Stimulated activated CD8-positive, alpha-beta memory T cell treated with anti-CD3 and anti-CD28 coated beads, Interleukin-4, amount 100 ng/mL, for 48 hours (primary cell): Measurements from ENCODE around the gene EGFR.

Experiments
- DNase-seq: peaks from one replicate; pipeline ENCODE4 v3.0.0-alpha.2; 2020

Gene EGFR

DNA sequence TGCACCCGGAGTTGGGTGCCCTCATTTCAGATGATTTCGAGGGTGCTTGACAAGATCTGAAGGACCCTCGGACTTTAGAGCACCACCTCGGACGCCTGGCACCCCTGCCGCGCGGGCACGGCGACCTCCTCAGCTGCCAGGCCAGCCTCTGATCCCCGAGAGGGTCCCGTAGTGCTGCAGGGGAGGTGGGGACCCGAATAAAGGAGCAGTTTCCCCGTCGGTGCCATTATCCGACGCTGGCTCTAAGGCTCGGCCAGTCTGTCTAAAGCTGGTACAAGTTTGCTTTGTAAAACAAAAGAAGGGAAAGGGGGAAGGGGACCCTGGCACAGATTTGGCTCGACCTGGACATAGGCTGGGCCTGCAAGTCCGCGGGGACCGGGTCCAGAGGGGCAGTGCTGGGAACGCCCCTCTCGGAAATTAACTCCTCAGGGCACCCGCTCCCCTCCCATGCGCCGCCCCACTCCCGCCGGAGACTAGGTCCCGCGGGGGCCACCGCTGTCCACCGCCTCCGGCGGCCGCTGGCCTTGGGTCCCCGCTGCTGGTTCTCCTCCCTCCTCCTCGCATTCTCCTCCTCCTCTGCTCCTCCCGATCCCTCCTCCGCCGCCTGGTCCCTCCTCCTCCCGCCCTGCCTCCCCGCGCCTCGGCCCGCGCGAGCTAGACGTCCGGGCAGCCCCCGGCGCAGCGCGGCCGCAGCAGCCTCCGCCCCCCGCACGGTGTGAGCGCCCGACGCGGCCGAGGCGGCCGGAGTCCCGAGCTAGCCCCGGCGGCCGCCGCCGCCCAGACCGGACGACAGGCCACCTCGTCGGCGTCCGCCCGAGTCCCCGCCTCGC is at the start of gene EGFR:
Gene EGFR, plus strand, starts transcription at position 657 of the 830 bp plus-strand sequence. CDS start 261 bp downstream, outside the sequence.
- no peak for DNase-seq

DNA sequence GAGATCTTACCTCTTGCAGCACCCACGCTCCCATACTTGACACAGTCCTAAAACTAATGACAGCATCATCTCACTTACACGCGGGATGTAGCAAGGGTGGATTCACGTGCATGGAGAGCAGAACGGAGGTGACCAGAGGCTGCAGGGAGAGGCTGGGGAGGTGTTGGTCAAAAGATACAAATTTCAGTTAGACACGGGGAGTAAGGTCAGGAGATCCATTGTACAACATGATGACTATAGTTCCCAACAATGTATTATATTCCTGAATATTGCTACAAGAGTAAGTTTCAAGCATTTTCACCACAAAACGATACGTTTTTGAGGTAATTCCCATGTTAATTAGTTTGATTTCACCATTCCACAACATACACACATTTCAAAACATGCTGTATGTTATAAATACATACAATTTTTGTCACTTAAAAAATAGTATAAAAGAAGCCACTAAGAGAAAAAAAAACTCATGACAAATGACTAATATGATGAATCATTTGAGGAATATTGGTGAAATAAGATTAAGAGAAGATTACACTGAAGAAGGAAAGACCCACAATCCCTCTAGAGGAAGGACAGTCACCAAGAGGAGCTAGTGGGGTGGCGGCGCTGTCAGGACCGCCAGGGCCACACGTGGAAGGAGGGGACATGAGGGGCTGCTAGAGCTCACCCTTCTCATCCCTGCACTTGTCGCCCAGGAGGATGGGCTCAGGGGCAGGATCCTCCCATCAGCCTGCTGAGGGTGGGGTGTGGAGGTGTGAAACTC is 49.4 kb upstream of the EGFR start:
- DNase-seq, result no peak

DNA sequence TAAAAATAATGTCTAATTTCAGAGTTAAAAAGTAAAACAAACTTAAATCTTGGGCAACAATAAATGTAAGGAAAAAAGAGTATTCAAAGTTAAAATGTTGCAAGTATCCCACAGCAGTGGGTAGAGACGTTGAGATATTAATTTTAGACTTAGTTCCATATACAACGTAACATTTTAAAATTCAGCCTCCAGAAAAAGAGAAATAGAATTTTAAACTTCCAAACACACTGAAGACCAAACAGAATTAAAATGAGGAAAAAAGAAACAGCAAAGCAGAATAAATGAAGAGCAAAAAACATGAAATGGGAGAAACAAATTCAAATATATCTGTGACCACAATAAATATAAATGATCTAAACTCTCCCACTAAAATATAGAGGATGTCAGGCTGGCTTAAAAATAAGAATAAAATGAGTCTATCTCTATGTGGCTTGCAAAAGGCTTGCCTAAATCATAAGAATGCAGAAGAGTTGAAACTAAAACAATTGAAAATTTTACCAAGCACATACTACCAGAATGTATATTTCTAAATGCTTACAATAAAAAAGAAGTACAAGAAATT is 46.0 kb upstream of the EGFR start:
- DNase-seq, result no peak

DNA sequence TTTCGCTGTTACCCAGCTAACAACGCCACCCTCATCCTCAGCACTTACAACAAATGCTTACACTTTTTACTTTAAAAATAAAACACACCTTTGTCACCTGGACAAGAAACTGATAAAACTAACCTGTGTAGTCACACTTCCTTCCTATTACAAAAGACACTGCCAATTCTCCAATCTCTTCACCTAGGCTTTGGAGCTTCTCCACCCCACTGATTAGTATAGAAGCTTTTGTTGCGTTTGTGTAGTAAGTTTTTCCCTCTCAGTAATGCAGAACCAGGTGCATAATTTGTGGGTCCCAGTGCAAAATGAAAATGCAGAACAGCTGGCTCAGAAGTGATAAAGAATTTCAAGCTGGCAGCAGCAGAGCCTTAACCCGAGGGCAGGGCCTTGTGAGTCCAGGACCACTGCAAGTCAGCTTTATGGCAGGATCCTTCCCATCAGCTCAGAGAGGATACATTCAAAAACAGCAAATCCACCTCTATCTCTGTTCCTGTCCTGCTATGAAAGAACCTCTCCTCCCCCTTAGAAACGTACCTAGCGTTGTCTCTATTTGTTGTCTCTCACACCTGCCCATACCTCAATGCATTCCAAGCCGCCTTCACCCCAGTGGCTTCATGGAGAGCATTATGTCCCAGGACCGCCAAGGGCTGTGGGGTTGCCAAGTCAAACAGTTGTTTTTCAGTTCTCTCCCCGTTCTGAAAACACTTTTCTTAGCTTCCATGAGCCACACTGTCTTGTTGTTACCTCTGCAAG is 40.3 kb upstream of the EGFR start:
- no peak for DNase-seq

GRCh38 chr7:54980521-54980920 is 38.3 kb upstream of the EGFR start:
- no peak for DNase-seq

GRCh38 chr7:54981913-54982312 is 36.9 kb upstream of the EGFR start:
- no peak for DNase-seq

DNA sequence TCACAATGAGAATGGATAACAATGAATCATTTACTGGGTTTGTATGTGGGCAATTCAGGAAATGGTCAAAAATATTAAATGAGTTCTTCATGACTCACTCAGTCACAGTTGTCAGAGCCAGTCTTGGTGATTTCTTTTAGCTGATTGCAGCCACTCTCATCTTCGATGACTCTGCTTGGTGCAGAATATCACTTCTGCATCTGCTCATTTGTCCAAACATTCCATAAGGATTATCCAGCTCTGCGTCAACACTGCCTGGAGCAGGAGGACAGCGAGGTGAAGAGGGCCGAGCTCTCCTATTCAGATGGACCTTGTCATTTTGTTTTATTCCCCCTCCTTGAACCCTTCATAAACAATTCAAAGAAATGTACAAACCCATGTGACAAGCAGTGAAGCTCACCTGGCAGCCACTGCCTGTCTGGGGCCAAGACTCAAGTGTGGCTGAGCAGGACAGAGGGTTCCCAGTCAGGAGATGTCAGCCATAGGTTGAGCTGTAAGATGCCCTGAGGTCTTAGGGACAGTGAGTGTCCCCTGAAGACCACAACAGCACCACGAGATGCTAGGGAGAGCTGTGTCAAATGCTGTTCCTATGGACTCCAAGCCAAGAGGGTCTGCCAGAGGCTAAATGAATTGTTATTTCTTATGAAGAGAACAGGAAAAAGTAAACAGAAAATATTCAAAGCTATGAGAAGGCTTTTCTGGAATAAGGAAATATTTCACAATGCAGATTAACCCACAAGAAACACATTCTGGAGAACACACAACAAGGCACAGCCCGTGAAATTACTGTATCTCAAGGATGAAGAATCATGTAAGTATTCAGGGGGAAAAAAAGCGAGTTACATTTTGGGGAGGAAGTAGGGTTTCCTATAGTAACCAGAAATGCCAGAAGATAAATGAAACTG is 33.1 kb upstream of the EGFR start:
- DNase-seq, result no peak

DNA sequence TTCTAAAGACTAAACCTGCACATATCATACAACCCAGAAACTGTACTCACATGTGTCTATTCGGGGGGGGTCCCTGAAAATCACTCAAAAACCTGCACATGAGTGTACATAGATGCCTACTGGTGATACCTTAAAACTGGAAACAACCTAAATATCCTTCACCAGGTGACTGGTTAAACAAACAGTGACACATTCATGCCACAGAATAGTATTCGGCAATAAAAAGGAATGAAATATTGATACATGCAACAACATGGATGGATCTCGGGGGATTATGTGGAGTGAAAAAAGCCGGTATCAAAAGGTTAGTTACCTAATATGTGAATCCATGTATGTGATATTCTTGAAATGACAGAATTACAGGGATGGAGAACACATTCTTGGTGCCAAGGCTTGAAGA is 32.1 kb upstream of the EGFR start:
- DNase-seq, result no peak

- no peak for DNase-seq
Observed at GRCh38 chr7:54987772-54988171, 31.0 kb upstream of the EGFR start.

GRCh38 chr7:54988516-54988915 is 30.3 kb upstream of the EGFR start:
- no peak for DNase-seq

DNA sequence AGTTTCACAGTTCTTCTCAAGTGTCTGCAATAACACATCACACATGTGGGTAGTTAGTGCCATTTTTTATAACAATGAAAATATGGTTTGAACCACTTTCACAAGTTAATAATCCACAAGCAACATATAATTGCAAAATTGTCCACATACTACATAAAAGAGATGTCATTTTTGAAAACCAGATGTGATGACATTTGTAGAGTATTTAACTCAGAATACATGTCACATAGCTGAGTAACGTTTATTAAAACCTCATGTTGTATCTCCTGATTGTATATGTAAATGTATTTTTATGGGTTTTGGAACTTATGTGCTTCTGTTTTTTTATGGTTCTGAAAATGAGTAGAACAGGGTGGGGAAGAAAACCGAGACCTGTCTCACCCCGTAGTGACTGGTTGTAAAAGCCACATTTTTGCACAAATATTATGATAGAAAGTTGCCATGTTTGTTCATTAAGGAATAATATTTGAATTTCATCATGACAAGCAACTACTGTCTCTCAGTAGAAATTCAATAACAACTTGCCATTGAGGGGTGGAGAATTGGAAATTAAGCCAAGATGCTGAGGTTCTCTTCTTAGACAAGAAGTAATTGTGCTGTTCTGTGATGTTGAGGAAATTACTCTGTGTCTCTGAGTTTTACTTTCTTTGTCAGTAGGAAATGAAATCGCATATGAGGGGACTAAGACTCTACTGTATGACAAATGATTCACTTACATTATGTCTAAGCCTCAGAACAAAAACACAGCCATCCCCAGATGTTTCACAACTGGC is 29.2 kb upstream of the EGFR start:
- DNase-seq, result no peak

DNA sequence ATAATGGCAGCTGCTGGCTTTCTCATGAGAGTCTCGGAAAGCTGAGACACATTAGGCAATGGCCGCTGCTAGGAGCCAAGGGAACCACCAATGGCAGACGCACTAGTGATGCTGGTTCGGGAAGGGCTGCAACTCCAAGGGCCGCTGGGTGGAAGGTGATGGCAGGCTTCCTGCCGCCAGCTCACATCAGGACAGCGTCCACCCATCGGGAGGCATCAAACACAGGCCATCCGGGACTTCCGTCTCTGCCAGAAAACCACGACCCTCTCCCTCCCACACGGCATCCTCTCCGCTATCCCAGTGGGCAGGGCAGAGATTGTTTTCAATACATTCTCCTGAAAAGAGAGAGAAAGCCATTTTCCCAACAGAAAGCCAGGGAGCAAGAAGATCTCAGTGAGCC is 27.5 kb upstream of the EGFR start:
- no peak for DNase-seq

- DNase-seq, result no peak
Observed at GRCh38 chr7:54992871-54993475, 25.8 kb upstream of the EGFR start.

- DNase-seq, result no peak
Observed at GRCh38 chr7:54995166-54995565, 23.7 kb upstream of the EGFR start.

DNA sequence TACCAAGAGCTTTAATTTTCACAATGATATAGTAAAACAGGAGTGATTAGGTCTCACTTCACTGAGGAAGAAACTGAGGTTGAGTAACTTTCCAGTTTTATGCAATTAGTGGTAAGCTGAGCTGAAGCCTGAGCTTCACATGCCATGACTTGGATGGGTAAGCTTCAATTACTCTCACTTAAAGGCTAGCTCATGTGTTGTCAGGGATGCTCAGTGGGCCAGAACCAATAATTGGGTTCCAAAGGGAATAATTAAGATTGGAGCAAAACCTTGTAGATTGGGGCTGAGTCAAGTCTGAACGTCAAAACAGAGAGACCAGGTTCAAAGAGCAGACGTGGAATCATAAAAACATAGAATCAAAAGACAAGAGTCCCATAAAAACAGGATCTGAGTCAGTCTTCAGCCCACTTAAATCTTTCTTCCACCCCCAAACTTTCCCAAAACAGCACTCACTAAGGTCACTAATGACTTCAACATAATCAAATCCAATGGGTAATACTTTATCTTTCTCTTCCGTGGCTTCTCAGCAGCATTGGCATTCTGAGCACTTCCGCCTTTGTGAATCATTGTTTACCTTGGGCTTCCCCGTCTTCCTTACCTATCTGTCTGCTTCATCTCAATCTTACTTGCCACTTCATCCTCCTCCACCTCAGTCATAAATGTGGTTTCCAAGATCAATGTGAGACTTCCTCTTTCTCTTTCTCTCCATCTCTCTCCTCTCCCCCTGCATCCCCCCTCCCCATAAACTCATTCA is 23.0 kb upstream of the EGFR start:
- DNase-seq, result no peak

GRCh38 chr7:54996391-54996790 is 22.4 kb upstream of the EGFR start:
- DNase-seq, result no peak

DNA sequence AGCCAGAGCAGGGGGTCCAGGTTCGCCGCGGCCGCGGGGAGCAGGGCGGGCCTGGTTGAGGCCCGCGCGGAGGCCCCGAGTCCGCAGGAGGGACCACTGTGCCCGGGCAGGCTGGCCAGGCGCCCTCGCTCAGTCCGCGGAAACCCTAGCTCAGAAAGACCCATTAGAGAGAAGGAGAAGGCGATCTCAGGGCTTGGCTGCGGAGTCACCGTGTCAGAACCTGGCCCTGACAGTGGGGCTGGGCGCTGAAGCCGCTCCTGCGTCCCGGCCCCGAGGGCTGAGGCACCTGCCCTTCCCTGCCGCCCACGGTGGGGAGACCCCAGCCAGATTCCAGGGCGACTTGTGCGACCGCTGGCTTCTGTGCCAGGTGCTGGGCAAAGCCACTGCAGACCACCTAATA is 14.2 kb upstream of the EGFR start:
- no peak for DNase-seq

GRCh38 chr7:55005241-55005851 is 13.5 kb upstream of the EGFR start:
- no peak for DNase-seq

DNA sequence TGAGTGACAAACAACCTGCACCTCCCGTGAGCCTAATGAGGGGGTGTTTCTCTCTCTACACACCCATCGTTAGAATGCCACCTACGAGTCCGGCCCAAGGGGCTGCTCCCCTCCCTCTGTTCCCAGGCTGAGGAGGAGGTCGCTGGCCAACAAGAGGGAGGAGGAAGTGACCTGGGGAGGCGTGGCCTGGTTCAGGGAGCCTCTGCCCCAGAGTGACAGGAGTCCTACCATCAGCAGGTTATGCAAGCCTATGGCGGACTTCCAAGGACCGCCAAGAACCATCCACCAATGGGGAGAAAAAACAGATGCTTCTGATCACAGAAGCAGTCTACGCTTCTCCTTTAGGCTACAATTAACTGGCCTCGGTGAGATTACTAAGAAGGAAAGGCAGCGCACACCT is 12.3 kb upstream of the EGFR start:
- no peak for DNase-seq

GRCh38 chr7:55013851-55014250 is 5.0 kb upstream of the EGFR start:
- DNase-seq, result no peak
